Frontal cortex (tissue), 4 donors: Measurements from ENCODE around the gene ADAD1. TPM values are rescaled to one million over a fixed set of nuclear protein-coding genes. Genes with fewer than 3 reads are reported as not detected.

ENCODE experiments used
- DNase-seq, 2 donors: peaks; one replicate each; pipeline ENCODE4 v3.0.0; 2012; ENCODE audit warnings: low spot score in 2 of 2
- FAIRE-seq: peaks from 2 replicates; lab custom pipeline; 2012; peaks lifted over from hg19 to GRCh38; lab: Jason Lieb, UNC
- total RNA-seq: library from RNA; depleted of rRNA; stranded (reverse); fragments of >200 nt; gene quantifications from one replicate; pipeline ENCODE4 v1.2.3, GENCODE V29; 2014
- donor health status: control.
- donor health status: control.
- donor health status: control.

The ADAD1 gene
- total RNA-seq, 1 donor from 2014 or later, result under 0.01 TPM

DNA sequence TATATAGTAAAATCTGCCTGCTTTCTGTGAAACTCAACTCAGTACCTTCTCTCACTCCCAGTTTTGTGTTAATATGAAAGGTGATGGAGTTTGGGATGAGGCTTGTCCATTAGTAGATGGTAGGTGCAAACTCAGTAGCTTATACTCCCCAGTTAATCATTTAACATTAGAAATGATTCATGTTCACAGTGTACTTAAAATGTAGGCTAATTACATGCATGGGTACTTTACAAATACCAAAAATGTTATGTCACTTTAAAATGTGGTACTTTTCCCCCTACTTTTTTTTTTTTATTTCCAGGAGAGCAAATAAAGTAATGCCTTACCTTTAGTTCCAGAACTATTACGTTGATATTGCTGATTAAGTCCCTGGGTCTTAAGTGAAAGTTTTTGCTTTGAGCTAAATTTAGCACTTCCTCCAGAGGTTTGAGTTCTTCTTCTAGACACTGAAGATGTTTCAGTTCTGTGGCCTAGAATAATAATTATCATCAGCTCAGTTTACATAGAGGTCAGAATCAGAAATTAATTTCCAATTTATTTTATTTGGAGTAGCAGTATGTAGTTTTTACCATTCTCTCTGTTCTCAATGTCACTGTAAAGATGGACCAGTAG, 74.7 kb downstream of the ADAD1 start:
- FAIRE-seq, result no peak
- DNase-seq, result no peak

DNA sequence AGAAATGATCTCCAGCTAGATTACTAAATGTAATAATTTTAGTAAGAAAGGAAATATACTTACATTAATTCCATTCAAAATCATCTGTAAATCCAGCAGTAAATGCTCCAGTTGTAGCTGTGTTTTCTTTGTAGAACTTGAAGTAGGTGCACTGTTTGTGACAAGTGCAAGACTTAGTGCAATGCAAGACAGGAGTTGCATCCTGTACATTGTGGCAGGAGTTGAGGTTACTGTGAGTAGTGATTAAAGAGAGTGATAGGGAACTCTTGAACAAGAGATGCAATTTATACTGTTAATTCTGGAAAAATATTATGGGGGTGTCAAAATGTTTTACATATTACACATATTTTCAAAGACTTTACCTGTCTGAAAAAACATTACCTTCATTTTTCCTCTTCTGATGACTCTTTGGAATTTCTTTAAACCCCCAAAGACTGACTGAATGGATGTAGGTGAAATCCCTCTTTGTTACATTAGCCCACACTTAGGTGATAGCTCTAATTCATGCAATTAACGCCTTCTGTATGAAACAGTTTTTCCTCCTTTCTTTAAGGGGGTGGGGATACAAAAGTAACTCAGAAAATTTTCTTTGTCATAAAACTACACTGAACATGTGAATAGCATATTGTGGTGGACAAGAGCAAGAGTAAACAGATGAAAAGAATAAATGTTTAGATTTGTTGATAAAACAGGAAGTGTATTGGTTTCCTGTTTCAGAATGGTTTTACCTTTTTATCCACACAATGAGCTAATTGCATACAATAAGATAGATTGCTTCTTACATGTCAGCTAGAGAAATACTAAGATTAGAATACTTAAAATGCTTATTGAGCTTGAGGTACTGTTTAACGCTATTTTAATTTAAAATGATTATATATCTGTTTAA, 77.7 kb downstream of the ADAD1 start, which contains the start of gene IL2:
Gene IL2, minus strand, starts transcription at position 495 of the 886 bp plus-strand sequence. Its CDS starts 285 bp downstream, at position 210.
- DNase-seq (no peak), FAIRE-seq (no peak)

DNA sequence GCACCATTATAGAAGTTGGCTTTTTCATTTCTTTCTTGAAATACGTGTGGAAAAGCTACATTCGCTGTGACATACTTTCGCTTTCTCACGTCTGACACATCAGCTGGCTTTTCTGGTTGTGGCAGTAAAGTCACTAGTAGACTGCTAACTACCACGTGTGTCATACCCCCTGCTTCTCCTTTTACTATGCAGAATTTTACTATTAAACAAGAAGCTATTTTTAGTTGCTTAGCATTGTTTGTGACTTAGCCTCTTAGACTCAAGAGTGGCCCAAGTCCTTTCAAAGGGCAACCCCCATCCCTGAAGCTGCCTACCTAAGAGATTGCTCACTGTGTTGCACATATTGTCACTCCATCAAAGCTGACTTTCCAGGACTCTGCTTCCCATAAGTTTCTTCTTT, 79.8 kb downstream of the ADAD1 start:
- FAIRE-seq, result no peak
- no peak for DNase-seq

GRCh38 chr4:122469457-122469856, 90.6 kb downstream of the ADAD1 start:
- no peak for DNase-seq

DNA sequence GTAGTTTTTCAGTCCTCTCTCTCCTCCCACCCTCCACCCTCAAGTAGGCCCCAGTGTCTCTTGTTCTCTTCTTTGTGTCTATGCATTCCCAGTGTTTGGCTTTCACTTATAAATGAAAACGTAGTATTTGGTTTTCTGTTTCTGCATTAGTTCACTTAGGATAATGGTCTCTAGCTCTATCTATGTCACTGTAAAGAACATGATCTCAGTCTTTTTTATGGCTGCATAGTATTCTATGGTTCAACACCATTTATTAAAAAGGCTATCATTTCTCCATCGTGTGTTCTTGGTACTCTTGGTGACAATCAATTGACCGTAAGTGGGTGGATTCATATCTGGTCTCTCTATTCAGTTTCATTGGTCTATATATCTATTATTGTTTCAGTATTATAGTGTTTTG, 96.4 kb downstream of the ADAD1 start:
- DNase-seq, result no peak
- no peak for FAIRE-seq

More at GRCh38 chr4:122469457-122469856, 90.6 kb downstream of the ADAD1 start:
- FAIRE-seq, result no peak

- DNase-seq (no peak), FAIRE-seq (no peak)
Measured at GRCh38 chr4:122476126-122476525, 97.3 kb downstream of the ADAD1 start.

- no peak for FAIRE-seq
- DNase-seq, result no peak
Measured at GRCh38 chr4:122476745-122477144, 97.9 kb downstream of the ADAD1 start.

Other genes starting within 250 kb of the ADAD1 start
- gene BLTP1, start 226.7 kb upstream of the ADAD1 start, total RNA-seq, result 133 TPM
- not detected for gene IL2, start 77.7 kb downstream of the ADAD1 start, total RNA-seq
- not detected for gene IL21, start 242.1 kb downstream of the ADAD1 start, total RNA-seq